ENCODE measurements around the gene SFMBT1. TPM values are rescaled to one million over a fixed set of nuclear protein-coding genes. Genes with fewer than 3 reads are reported as not detected.

Gene SFMBT1
- total and polyA plus RNA-seq, 2 of the 4 experiments (the other 2 are of a cell fraction), result 1.0 to 1.8 TPM

DNA sequence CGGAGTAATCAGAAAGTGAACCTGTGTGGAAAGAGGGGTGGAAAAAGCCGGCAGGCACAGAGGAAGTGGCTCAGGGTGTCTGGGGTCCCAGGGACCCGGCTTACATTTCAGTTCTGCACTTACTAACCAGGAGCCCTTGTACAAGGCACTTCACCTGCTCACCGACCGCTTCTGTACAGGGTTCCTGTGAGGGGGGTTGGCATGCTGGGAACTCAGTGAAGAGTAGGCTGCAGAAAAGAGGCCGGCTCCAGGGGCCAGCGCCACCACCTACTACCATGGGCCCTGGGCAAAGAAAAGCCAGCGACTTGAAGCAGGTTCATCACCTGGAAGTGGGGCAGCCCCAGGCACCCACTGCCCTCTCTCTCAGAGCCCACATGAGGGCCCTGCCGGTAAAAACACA is 154.7 kb downstream of the SFMBT1 start:
- Histone ChIP-seq H3K4ac (ENCODE audit: low read depth, low read length) (no peak overlapping the region), H3K18ac (ENCODE audit: low read depth, low read length) (no peak overlapping the region; the same call in 1 of the 2 replicates), H3K27ac (ENCODE audit: insufficient read depth, low read length) (peak overlapping the region; percentile 69; the same call in 1 of the 2 replicates), H4K5ac (ENCODE audit: low read depth, low read length) (no peak overlapping the region), H4K91ac (ENCODE audit: insufficient read depth, low read depth, low read length) (no peak overlapping the region), H2BK20ac (ENCODE audit: low read depth, low read length) (no peak overlapping the region), H4K8ac (ENCODE audit: low read depth in 2 of 2, low read length in 2 of 2) (no peak overlapping the region), H3K23ac (ENCODE audit: low read depth, low read length) (no peak overlapping the region), H2AK9ac (replicated peaks; ENCODE audit: low read depth, low read length, poor library complexity) (no peak overlapping the region), H3K9me1 (ENCODE audit: insufficient read depth, low read length) (peaks cover 34% of the 10 kb centered on the region), H3K4me1 (ENCODE audit: control insufficient read depth, insufficient read depth, low read length) (peaks cover 18% of the 10 kb centered on the region), H2AFZ (replicated peaks; ENCODE audit: low read length, poor library complexity) (no peak overlapping the region), H3K79me1 (ENCODE audit: low read depth in 1 of 2, low read length in 2 of 2) (peaks cover 40 to 83% of the 10 kb centered on the region in 2 experiments), H3K27me3 (ENCODE audit: control insufficient read depth, insufficient read depth, low read length) (no peaks in the 10 kb centered on the region), H3K4me3 (ENCODE audit: insufficient read depth, low read depth, low read length) (no peak overlapping the region), H3K14ac (replicated peaks; ENCODE audit: low read depth, low read length) (no peak overlapping the region), H2BK5ac (ENCODE audit: low read depth, low read length, poor library complexity, severe bottlenecking) (no peak overlapping the region), H2BK120ac (ENCODE audit: low read depth, low read length) (no peak overlapping the region), H4K20me1 (ENCODE audit: insufficient read depth, low read length) (peaks cover 7% of the 10 kb centered on the region; the same call in 1 of the 2 replicates), H2AK5ac (ENCODE audit: low read depth, low read length) (no peak overlapping the region), H3K36me3 (ENCODE audit: control insufficient read depth, insufficient read depth, low read length) (no peaks in the 10 kb centered on the region), H3K9ac (ENCODE audit: low read depth, low read length) (no peak overlapping the region), H2BK15ac (ENCODE audit: low read depth, low read length) (no peak overlapping the region), H3K9me3 (ENCODE audit: control insufficient read depth, insufficient read depth, low read length) (no peaks in the 10 kb centered on the region), H3K56ac (ENCODE audit: extremely low read depth, insufficient read depth, low read length) (no peak overlapping the region), H3K4me2 (ENCODE audit: low read depth, low read length) (peak overlapping the region; percentile 61; the same call in 1 of the 2 replicates)
- DNase-seq (no peak), ATAC-seq (ENCODE audit: low read depth) (no peak)
- POLR2A ChIA-PET (ENCODE audit: unreplicated experiment), result no interaction called here
- no TSS peak for BruUV-seq (replicated peaks)
- dilution Hi-C loops (cut with HindIII; ENCODE audit: low sequenced_read_pairs, unreplicated experiment), result no loop called here
- in situ Hi-C loops (cut with MboI; ENCODE audit: low sequenced_read_pairs), result no loop called here
- CTCF ChIA-PET, result interaction anchor here (1.5 kb wide), 1 partner anchor 12 kb away, joined by 5 read pairs; no protein-coding TSS in a partner anchor
- intact Hi-C loops (cut with micrococcal nuclease), result no loop called here
- no peak for TF ChIP-seq USF2 (IDR thresholded peaks at IDR 0.05; ENCODE audit: low read depth, low read length)
- no peak for TF ChIP-seq MXI1 (IDR thresholded peaks at IDR 0.05; ENCODE audit: borderline replicate concordance, low read depth, low read length)
- TF ChIP-seq ELK1 (IDR thresholded peaks at IDR 0.05; ENCODE audit: borderline replicate concordance, low read depth, low read length), result no peak
- TF ChIP-seq, protein P1, sequence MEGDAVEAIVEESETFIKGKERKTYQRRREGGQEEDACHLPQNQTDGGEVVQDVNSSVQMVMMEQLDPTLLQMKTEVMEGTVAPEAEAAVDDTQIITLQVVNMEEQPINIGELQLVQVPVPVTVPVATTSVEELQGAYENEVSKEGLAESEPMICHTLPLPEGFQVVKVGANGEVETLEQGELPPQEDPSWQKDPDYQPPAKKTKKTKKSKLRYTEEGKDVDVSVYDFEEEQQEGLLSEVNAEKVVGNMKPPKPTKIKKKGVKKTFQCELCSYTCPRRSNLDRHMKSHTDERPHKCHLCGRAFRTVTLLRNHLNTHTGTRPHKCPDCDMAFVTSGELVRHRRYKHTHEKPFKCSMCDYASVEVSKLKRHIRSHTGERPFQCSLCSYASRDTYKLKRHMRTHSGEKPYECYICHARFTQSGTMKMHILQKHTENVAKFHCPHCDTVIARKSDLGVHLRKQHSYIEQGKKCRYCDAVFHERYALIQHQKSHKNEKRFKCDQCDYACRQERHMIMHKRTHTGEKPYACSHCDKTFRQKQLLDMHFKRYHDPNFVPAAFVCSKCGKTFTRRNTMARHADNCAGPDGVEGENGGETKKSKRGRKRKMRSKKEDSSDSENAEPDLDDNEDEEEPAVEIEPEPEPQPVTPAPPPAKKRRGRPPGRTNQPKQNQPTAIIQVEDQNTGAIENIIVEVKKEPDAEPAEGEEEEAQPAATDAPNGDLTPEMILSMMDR (conservative IDR thresholded peaks at IDR 0.05; ENCODE audit: low read depth, low read length), result no peak
- no peak for TF ChIP-seq MAFK (IDR thresholded peaks at IDR 0.05; ENCODE audit: low read depth, low read length)
- TF ChIP-seq RCOR1 (IDR thresholded peaks at IDR 0.05; ENCODE audit: insufficient replicate concordance, low read length), result no peak
- TF ChIP-seq FOS (IDR thresholded peaks at IDR 0.05; ENCODE audit: low read depth, low read length), result no peak
- TF ChIP-seq CHD1 (IDR thresholded peaks at IDR 0.05; ENCODE audit: low read depth, low read length), result no peak
- TF ChIP-seq SMC3 (IDR thresholded peaks at IDR 0.05; ENCODE audit: low read depth, low read length), result no peak
- no peak for TF ChIP-seq POLR2A (IDR thresholded peaks at IDR 0.05; ENCODE audit: low read depth, low read length)
- no peak for TF ChIP-seq MAZ (IDR thresholded peaks at IDR 0.05; ENCODE audit: borderline replicate concordance, low read depth, low read length)
- no peak for TF ChIP-seq CEBPB (IDR thresholded peaks at IDR 0.05; ENCODE audit: low read depth, low read length)
- TF ChIP-seq NFE2L2 (IDR thresholded peaks at IDR 0.05; ENCODE audit: low read depth, low read length), result no peak
- TF ChIP-seq BHLHE40 (IDR thresholded peaks at IDR 0.05; ENCODE audit: low read depth, low read length), result no peak
- TF ChIP-seq RAD21 (IDR thresholded peaks at IDR 0.05; ENCODE audit: low read length), result no peak
- TF ChIP-seq RFX5 (IDR thresholded peaks at IDR 0.05; ENCODE audit: low read depth, low read length), result no peak
- no CpG with 5 or more reads among the region's 9 CpGs for WGBS, 2 experiments (ENCODE audit: extremely low coverage in 2 of 2, insufficient read length in 1 of 2)

Measured in IMR-90 (cell line).